ENCODE measurements around the gene SNRPD3.

Gene SNRPD3

DNA sequence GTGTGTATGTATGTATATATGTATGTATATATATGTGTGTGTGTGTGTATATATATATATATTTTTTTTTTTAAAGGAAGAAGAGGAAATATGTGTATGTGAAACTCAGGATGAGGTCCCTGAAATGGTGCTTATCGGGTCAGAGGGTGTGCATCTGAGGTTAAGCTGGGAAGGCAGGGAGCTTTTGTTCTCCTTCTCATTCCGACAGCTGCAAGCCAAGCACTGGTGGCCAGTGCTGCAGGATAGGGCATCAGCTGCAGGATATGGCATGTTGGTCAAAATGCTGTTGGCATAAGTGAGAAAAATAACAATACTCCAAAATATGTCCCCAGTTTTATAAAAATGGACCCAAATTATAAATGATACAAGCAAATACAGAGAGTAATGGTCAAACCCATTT, 7.4 kb downstream of the SNRPD3 start:
- H3K9me3 ChIP-seq (ENCODE audit: insufficient read depth, low read length, severe bottlenecking), result no peaks in the 10 kb centered on the region
- peaks cover 86% of the 10 kb centered on the region for H3K36me3 ChIP-seq (ENCODE audit: insufficient read depth, low read length)
- no peak overlapping the region for H3K4me3 ChIP-seq (ENCODE audit: low read depth in 1 of 2, low read length in 2 of 2)
- no peaks in the 10 kb centered on the region for H3K27me3 ChIP-seq (ENCODE audit: insufficient read depth, low read length, poor library complexity)
- peaks cover 40% of the 10 kb centered on the region for H3K4me1 ChIP-seq (ENCODE audit: insufficient read depth, low read length)
- peaks cover 83% of the 10 kb centered on the region for H4K20me1 ChIP-seq (ENCODE audit: insufficient read depth, low read length)
- H3K27ac ChIP-seq (ENCODE audit: low read length), result no peak overlapping the region
- TF ChIP-seq, protein P1, sequence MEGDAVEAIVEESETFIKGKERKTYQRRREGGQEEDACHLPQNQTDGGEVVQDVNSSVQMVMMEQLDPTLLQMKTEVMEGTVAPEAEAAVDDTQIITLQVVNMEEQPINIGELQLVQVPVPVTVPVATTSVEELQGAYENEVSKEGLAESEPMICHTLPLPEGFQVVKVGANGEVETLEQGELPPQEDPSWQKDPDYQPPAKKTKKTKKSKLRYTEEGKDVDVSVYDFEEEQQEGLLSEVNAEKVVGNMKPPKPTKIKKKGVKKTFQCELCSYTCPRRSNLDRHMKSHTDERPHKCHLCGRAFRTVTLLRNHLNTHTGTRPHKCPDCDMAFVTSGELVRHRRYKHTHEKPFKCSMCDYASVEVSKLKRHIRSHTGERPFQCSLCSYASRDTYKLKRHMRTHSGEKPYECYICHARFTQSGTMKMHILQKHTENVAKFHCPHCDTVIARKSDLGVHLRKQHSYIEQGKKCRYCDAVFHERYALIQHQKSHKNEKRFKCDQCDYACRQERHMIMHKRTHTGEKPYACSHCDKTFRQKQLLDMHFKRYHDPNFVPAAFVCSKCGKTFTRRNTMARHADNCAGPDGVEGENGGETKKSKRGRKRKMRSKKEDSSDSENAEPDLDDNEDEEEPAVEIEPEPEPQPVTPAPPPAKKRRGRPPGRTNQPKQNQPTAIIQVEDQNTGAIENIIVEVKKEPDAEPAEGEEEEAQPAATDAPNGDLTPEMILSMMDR (IDR thresholded peaks at IDR 0.05; ENCODE audit: borderline replicate concordance, extremely low read depth, low read length, poor library complexity, severe bottlenecking), result no peak
- TF ChIP-seq EZH2 (IDR thresholded peaks at IDR 0.05; ENCODE audit: borderline replicate concordance, low read depth, low read length, severe bottlenecking), result no peak
- DNase-seq (no peak), ATAC-seq (ENCODE audit: insufficient read depth, low read depth) (no peak)
- H2AFZ ChIP-seq (ENCODE audit: low read depth, low read length), result no peak overlapping the region
- no peak overlapping the region for H3K4me2 ChIP-seq (ENCODE audit: insufficient read depth, low read length)
- H3K79me2 ChIP-seq (ENCODE audit: insufficient read depth, low read length), result peaks cover 96% of the 10 kb centered on the region
- no peak overlapping the region for H3K9ac ChIP-seq (ENCODE audit: low read depth, low read length)

DNA sequence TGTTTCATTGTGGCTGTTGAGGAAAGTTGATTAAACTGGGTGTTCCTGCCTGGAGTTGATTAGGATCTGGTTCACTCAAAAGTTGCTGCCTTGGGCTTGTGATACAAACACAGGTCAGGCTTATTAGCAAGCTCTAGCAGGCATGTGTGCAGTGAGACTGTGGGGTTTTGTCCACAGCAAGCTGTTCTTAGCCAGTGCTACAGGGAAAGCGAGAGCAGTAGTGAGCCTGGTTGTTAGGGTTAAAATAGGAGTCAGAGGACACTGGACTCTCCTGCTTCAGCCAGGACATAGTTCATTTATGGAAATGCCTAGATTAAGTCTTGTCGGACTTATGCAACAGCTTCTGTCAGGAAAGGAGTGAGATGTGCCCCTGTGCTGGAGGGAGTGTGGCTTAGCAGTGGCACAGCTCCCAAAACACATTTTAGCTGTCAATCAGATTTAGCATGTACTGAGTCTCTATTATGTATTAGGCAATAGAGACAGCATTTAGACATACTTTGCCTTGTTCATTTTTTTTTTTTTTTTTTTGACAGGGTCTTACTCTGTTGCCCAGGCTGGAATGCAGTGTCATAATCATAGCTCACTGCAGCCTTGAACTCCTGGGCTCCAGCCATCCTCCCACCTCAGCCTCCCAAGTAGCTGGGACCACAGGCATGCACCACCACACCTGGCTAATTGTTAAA, 8.7 kb downstream of the SNRPD3 start:
- peaks cover 27% of the 10 kb centered on the region; the same call in 1 of the 2 replicates for H3K4me1 ChIP-seq (ENCODE audit: insufficient read depth, low read length)
- no peak overlapping the region for H3K4me3 ChIP-seq (ENCODE audit: low read depth in 1 of 2, low read length in 2 of 2)
- no peak overlapping the region for H3K27ac ChIP-seq (ENCODE audit: low read length)
- H3K9ac ChIP-seq (ENCODE audit: low read depth, low read length), result no peak overlapping the region
- H3K4me2 ChIP-seq (ENCODE audit: insufficient read depth, low read length), result no peak overlapping the region
- peaks cover 78% of the 10 kb centered on the region for H4K20me1 ChIP-seq (ENCODE audit: insufficient read depth, low read length)
- no peak for TF ChIP-seq EZH2 (IDR thresholded peaks at IDR 0.05; ENCODE audit: borderline replicate concordance, low read depth, low read length, severe bottlenecking)
- TF ChIP-seq, protein P1 (IDR thresholded peaks at IDR 0.05; ENCODE audit: borderline replicate concordance, extremely low read depth, low read length, poor library complexity, severe bottlenecking), result no peak
- no peaks in the 10 kb centered on the region for H3K9me3 ChIP-seq (ENCODE audit: insufficient read depth, low read length, severe bottlenecking)
- H2AFZ ChIP-seq (ENCODE audit: low read depth, low read length), result no peak overlapping the region
- no peaks in the 10 kb centered on the region for H3K27me3 ChIP-seq (ENCODE audit: insufficient read depth, low read length, poor library complexity)
- H3K36me3 ChIP-seq (ENCODE audit: insufficient read depth, low read length), result peaks cover 82% of the 10 kb centered on the region
- peaks cover 92% of the 10 kb centered on the region for H3K79me2 ChIP-seq (ENCODE audit: insufficient read depth, low read length)
- no peak for ATAC-seq (ENCODE audit: insufficient read depth, low read depth)
- no peak for DNase-seq

DNA sequence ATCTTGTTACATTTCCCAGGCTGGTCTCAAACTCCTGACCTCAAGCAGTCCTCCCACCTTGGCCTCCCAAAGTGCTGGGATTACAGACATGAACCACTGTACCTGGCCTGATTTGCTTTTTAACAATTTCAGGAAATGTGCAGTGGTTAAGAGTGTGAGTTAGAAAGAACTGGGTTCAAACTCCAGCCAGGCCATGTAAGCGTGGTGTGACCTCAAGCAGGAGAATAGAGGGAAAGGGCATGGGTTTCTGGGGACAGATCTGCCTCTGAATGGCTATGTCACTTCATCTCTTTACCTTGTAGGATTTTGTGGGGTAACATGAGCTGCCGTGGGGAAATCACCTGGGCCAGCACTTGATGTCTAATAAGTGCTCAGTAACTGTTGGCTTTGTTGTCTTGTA, 9.3 kb downstream of the SNRPD3 start:
- Histone ChIP-seq H3K9ac (ENCODE audit: low read depth, low read length) (no peak overlapping the region), H3K79me2 (ENCODE audit: insufficient read depth, low read length) (peaks cover 92% of the 10 kb centered on the region), H3K9me3 (ENCODE audit: insufficient read depth, low read length, severe bottlenecking) (no peaks in the 10 kb centered on the region), H2AFZ (ENCODE audit: low read depth, low read length) (no peak overlapping the region), H3K4me3 (ENCODE audit: low read depth in 1 of 2, low read length in 2 of 2) (no peak overlapping the region), H3K36me3 (ENCODE audit: insufficient read depth, low read length) (peaks cover 84% of the 10 kb centered on the region), H4K20me1 (ENCODE audit: insufficient read depth, low read length) (peaks cover 80% of the 10 kb centered on the region), H3K27ac (ENCODE audit: low read length) (no peak overlapping the region), H3K4me2 (ENCODE audit: insufficient read depth, low read length) (no peak overlapping the region), H3K27me3 (ENCODE audit: insufficient read depth, low read length, poor library complexity) (no peaks in the 10 kb centered on the region), H3K4me1 (ENCODE audit: insufficient read depth, low read length) (peaks cover 24% of the 10 kb centered on the region; the same call in 1 of the 2 replicates)
- ATAC-seq (ENCODE audit: insufficient read depth, low read depth) (no peak), DNase-seq (no peak)
- TF ChIP-seq EZH2 (IDR thresholded peaks at IDR 0.05; ENCODE audit: borderline replicate concordance, low read depth, low read length, severe bottlenecking), result no peak
- TF ChIP-seq, protein P1 (IDR thresholded peaks at IDR 0.05; ENCODE audit: borderline replicate concordance, extremely low read depth, low read length, poor library complexity, severe bottlenecking), result no peak

Data from DND-41 (cell line).